Measurements from ENCODE around the gene TENT4B.

The TENT4B gene

DNA sequence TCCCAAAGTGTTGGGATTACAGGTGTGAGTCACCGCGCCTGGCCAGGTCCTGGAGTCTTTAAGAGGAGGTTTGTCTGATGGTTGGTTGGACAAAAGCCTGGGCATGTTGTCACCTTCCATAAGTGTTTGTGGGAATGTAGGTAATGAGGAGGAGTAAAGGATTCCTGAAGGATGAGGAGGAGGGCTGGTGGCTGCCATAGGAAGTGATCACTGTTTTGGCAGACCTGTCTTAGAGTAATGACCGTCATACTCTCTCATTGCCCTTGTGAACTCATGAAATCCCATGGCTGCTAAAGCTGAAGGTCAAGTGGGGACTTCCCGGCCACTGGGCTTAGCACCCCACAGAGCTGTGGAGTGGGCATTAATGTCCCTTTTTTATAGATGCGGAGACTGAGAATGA is 40.5 kb downstream of the TENT4B start:
- Mint-ChIP-seq H3K4me1 (peaks cover 52% of the 10 kb centered on the region), H3K27me3 (no peaks in the 10 kb centered on the region), H3K27ac (peak overlapping the region; percentile 4), H3K9me3 (no peaks in the 10 kb centered on the region), H3K4me3 (no peak overlapping the region), H3K36me3 (peaks cover 9% of the 10 kb centered on the region)
- CTCF ChIA-PET, result interaction anchor here (1.0 kb wide), 1 partner anchor 42 kb away, joined by 3 read pairs; no protein-coding TSS in a partner anchor
- no peak for DNase-seq

DNA sequence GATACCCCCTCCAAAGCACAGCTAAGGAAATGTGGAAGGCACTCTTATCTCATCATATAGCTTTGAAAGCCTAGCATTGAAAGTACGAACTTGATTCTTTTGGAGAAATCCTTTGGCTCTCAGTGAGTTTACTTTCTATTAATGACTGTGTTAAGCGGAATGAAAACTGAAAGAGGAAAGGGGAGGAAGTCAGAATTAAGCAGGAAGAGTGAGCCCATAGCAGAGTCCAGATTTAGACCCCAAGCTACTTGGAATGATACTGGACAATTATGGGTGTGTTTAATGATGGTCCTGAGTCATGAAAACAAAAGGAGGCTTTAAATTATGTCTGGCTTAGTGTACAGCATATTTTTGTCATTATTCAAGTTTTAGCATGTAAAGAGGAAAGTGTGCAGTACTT is 42.2 kb downstream of the TENT4B start:
- no peak for DNase-seq
- Mint-ChIP-seq H3K4me3 (no peak overlapping the region), H3K27me3 (no peaks in the 10 kb centered on the region), H3K4me1 (peaks cover 60% of the 10 kb centered on the region), H3K36me3 (peaks cover 9% of the 10 kb centered on the region), H3K9me3 (no peaks in the 10 kb centered on the region), H3K27ac (peak overlapping the region; percentile 11)
- CTCF ChIA-PET, result interaction anchor here (1.0 to 1.6 kb wide), 3 partner anchors 14 to 128 kb away, joined by 3 to 6 read pairs (median 3); no protein-coding TSS in a partner anchor

- Mint-ChIP-seq H3K9me3 (no peaks in the 10 kb centered on the region), H3K4me3 (no peak overlapping the region), H3K36me3 (peaks cover 9% of the 10 kb centered on the region), H3K4me1 (peaks cover 64% of the 10 kb centered on the region), H3K27ac (no peak overlapping the region), H3K27me3 (no peaks in the 10 kb centered on the region)
- CTCF ChIA-PET, result interaction anchor here (1.0 to 1.6 kb wide), 3 partner anchors 14 to 129 kb away, joined by 3 to 6 read pairs (median 3); no protein-coding TSS in a partner anchor
- DNase-seq, result no peak
Observed at GRCh38 chr16:50195756-50196155, 42.6 kb downstream of the TENT4B start.

GRCh38 chr16:50197582-50197981 is 44.5 kb downstream of the TENT4B start:
- CTCF ChIA-PET, result interaction anchor here (0.9 to 2.0 kb wide), 2 partner anchors 13 to 172 kb away, joined by 5 to 6 read pairs; partner anchors contain the start of gene CNEP1R1
- Mint-ChIP-seq H3K4me1 (peaks cover 78% of the 10 kb centered on the region), H3K36me3 (peaks cover 9% of the 10 kb centered on the region), H3K27me3 (no peaks in the 10 kb centered on the region), H3K9me3 (no peaks in the 10 kb centered on the region), H3K4me3 (no peak overlapping the region), H3K27ac (no peak overlapping the region)
- no peak for DNase-seq

- no peak for DNase-seq
- peaks cover 79% of the 10 kb centered on the region for H3K4me1 Mint-ChIP-seq
- H3K36me3 Mint-ChIP-seq, result peaks cover 2% of the 10 kb centered on the region
- no peaks in the 10 kb centered on the region for H3K27me3 Mint-ChIP-seq
- H3K9me3 Mint-ChIP-seq, result no peaks in the 10 kb centered on the region
- no peak overlapping the region for H3K27ac Mint-ChIP-seq
- CTCF ChIA-PET, result interaction anchor here (0.9 to 2.6 kb wide), 3 partner anchors 8 to 43 kb away, joined by 3 to 11 read pairs (median 4); no protein-coding TSS in a partner anchor
- no peak overlapping the region for H3K4me3 Mint-ChIP-seq
Observed at GRCh38 chr16:50198802-50199403, 45.8 kb downstream of the TENT4B start.

- CTCF ChIA-PET, result interaction anchor here (0.6 to 3.2 kb wide), 4 partner anchors 10 to 433 kb away, joined by 3 to 14 read pairs (median 4); partner anchors contain the start of genes CNEP1R1 and HEATR3
- no peak for DNase-seq
- Mint-ChIP-seq H3K27ac (no peak overlapping the region), H3K36me3 (peaks cover 2% of the 10 kb centered on the region), H3K9me3 (no peaks in the 10 kb centered on the region), H3K4me1 (peaks cover 54% of the 10 kb centered on the region), H3K4me3 (no peak overlapping the region), H3K27me3 (no peaks in the 10 kb centered on the region)
Observed at GRCh38 chr16:50201787-50202186, 48.7 kb downstream of the TENT4B start.

DNA sequence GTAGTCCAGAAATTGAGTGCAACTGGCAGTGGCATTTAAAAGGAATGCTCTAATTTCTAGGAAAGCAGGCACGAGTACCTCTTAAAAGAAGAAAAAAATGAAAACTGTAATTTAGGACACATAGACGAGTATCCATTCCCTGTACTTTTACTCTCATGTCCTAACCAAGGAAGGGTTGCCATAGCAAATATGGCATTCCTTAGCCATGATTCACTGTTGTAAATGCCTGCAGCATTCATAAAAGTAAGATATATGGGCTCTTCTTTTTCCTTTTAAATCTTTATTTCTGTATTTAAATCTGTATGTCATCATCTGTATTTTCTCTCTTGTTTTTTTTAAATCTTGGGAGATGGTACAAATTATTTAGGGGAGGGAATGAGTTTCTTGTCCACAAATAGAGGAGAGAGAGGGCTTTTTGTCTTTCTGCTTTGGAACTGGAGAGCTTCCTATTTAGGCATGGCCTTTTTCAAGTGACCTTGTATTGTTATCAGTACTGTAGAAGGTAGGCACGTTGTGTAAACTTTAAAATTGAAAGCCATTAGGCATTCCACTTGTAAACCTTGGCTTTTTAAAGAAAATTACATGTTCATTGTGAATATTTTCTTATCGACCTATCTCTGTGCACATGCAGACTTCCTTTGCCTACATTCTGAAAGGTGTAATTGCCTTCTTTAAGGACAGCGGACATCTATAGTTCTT is 50.0 kb downstream of the TENT4B start:
- H3K27ac Mint-ChIP-seq, result peak overlapping the region; percentile 9
- DNase-seq, result no peak
- H3K4me3 Mint-ChIP-seq, result no peak overlapping the region
- CTCF ChIA-PET, result interaction anchor here (1.1 to 3.2 kb wide), 2 partner anchors 58 to 136 kb away, joined by 3 to 14 read pairs; partner anchors contain the start of gene HEATR3
- no peaks in the 10 kb centered on the region for H3K9me3 Mint-ChIP-seq
- peaks cover 2% of the 10 kb centered on the region for H3K36me3 Mint-ChIP-seq
- peaks cover 44% of the 10 kb centered on the region for H3K4me1 Mint-ChIP-seq
- H3K27me3 Mint-ChIP-seq, result no peaks in the 10 kb centered on the region

GRCh38 chr16:50203681-50204080 is 50.6 kb downstream of the TENT4B start:
- Mint-ChIP-seq H3K9me3 (no peaks in the 10 kb centered on the region), H3K27me3 (no peaks in the 10 kb centered on the region), H3K27ac (peak overlapping the region; percentile 9), H3K4me3 (no peak overlapping the region), H3K36me3 (no peaks in the 10 kb centered on the region), H3K4me1 (peaks cover 39% of the 10 kb centered on the region)
- DNase-seq, result no peak
- CTCF ChIA-PET, result interaction anchor here (3.2 kb wide), 1 partner anchor 137 kb away, joined by 14 read pairs; the partner anchor contains the start of gene HEATR3

DNA sequence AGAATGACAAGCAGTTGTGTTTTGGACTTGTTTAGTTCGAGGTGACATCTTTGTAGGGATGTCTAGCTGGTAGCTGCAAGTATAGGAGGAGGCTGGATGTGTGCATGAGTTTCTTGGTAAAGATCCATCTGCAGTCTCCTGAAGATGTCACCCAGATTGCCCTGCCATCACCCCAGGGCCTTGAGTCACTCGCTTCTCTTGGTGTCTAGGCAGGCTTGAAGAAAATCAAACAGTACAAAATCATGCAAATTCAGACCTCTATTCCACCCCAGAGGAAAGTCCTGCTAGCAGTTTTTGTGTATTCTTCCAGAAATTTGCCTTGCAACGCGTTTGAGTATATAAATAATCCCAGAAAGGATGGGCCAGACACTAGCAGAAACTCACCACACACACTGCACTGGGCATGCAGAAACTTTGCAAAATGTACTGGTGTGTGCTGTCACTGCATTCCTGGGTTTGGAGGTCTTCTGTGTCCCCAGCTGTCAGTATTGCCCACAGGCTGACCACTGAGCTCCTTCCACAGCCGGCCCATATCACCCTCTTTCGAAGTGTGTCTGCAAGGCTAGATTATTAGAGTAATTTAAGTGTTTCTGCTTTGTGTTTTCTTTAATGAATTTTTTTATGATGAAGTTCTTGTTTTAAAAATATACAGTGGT is 51.5 kb downstream of the TENT4B start:
- CTCF ChIA-PET, result no interaction called here
- peaks cover 32% of the 10 kb centered on the region for H3K4me1 Mint-ChIP-seq
- H3K4me3 Mint-ChIP-seq, result no peak overlapping the region
- H3K36me3 Mint-ChIP-seq, result no peaks in the 10 kb centered on the region
- no peak overlapping the region for H3K27ac Mint-ChIP-seq
- no peak for DNase-seq
- no peaks in the 10 kb centered on the region for H3K9me3 Mint-ChIP-seq
- H3K27me3 Mint-ChIP-seq, result no peaks in the 10 kb centered on the region

GRCh38 chr16:50207652-50208051 is 54.5 kb downstream of the TENT4B start:
- Mint-ChIP-seq H3K4me1 (peaks cover 20% of the 10 kb centered on the region), H3K9me3 (no peaks in the 10 kb centered on the region), H3K27me3 (no peaks in the 10 kb centered on the region), H3K27ac (no peak overlapping the region), H3K36me3 (peaks cover 12% of the 10 kb centered on the region), H3K4me3 (no peak overlapping the region)
- CTCF ChIA-PET, result interaction anchor here (1.1 to 8.4 kb wide), 3 partner anchors 53 to 184 kb away, joined by 3 to 180 read pairs (median 133); partner anchors contain the start of genes CNEP1R1 and HEATR3
- no peak for DNase-seq

DNA sequence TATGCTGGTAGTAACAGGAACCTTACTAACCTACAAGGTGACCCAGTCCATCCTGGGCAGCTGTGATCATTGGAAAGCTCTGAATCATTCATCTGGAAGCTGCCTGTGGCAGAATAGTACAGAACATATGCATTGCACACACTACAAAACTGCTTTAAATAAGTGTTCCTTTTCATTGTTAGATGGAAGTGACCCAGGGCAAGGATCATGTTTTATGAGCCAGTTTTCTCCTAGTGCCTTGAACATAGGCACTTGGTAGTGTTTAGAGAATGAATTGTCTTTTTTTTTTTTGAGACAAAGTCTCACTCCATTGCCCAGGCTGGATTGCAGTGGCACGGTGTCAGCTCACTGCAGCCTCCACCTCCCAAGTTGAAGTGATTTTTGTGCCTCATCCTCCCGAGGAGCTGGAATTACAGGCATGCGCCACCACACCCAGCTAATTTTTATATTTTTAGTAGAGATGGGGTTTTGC is 55.4 kb downstream of the TENT4B start:
- no peak for DNase-seq
- no peak overlapping the region for H3K27ac Mint-ChIP-seq
- H3K4me1 Mint-ChIP-seq, result peaks cover 13% of the 10 kb centered on the region
- CTCF ChIA-PET, result interaction anchor here (1.1 to 8.4 kb wide), 5 partner anchors 53 to 598 kb away, joined by 3 to 180 read pairs (median 64); partner anchors contain the start of genes CNEP1R1 and HEATR3
- H3K27me3 Mint-ChIP-seq, result no peaks in the 10 kb centered on the region
- peaks cover 20% of the 10 kb centered on the region for H3K36me3 Mint-ChIP-seq
- no peaks in the 10 kb centered on the region for H3K9me3 Mint-ChIP-seq
- H3K4me3 Mint-ChIP-seq, result no peak overlapping the region

DNA sequence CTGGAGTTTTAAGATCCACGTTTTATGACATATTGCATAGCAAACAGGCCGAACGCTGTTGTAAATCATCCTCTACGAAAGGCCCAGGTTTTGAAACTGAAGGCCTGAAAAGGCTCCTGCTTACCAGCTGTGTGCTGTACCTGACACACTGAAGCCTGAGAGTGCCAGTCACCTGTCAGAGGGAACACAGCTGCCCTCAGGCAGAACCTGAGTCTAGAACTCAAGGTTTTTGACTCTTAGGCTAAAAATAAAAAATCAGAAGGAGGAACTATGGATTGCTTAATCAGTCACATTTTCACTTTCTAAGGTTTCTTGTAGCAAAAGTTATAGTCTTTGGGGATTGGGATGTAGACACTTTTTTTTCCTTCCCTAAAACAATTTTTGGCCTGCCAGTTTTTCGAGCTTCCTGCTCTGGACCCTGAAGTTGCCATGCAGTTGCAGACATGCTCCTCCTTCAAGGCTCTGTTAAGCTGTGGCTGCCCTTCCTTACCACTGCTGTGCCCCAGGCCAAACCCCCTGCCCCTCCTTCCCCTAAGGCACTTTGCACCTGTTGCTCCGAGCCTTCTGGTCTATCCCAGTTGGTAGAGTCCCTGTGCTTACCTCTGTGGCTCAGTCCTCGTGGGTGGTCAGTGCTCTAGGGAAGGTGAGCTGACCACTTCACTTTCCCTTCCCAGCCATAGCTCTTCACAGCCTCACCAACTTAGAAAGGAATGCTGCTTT is 56.6 kb downstream of the TENT4B start:
- no peak overlapping the region for H3K4me3 Mint-ChIP-seq
- H3K27me3 Mint-ChIP-seq, result no peaks in the 10 kb centered on the region
- no peaks in the 10 kb centered on the region for H3K9me3 Mint-ChIP-seq
- CTCF ChIA-PET, result interaction anchor here (0.8 to 8.4 kb wide), 35 partner anchors 10 to 597 kb away, joined by 3 to 180 read pairs (median 6); partner anchors contain the start of genes CNEP1R1 and HEATR3
- no peak for DNase-seq
- peaks cover 21% of the 10 kb centered on the region for H3K4me1 Mint-ChIP-seq
- H3K27ac Mint-ChIP-seq, result no peak overlapping the region
- peaks cover 20% of the 10 kb centered on the region for H3K36me3 Mint-ChIP-seq

DNA sequence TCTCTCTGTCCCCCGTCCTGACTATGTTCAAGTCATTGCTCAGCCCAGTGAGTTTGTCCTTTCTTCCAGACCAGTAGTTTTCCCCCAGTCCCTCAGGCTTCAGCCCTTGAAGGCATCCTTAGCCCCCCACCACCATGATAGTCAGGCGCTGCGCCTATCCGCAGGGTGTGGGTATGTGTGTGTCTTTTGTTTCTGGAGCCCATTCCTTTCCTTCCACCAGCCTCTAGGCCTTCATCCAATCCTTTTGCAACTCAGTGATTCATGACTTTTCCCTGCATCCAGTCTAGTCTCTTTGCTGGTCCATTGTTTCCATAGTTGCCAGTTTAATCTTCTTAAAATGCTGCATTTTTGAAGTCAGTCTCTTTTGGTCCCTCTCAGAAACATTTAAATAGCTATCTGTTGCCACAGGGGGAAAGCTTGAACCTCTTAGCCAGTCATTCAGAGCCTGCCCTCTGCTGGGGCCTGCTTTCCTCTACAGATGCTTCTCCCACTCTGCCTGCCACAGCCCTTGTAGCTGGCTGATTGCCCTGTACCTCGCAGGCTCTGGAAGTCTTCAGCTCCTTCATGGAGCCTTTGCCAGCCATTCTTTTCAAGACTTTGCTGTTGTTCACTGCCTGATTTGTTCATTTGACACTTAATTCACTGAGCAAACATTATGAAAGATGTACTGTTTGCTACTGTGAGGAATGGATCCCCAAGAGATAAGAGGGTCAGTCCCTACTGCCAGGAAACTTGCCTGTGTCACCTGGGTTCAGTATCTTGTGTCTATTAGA is 57.3 kb downstream of the TENT4B start:
- CTCF ChIA-PET, result interaction anchor here (0.8 to 8.4 kb wide), 51 partner anchors 10 to 596 kb away, joined by 3 to 180 read pairs (median 5); partner anchors contain the start of genes CNEP1R1 and HEATR3
- H3K4me3 Mint-ChIP-seq, result no peak overlapping the region

More for the DNA sequence above, 57.3 kb downstream of the TENT4B start:
- Mint-ChIP-seq H3K9me3 (no peaks in the 10 kb centered on the region), H3K27ac (no peak overlapping the region), H3K4me1 (peaks cover 29% of the 10 kb centered on the region), H3K27me3 (no peaks in the 10 kb centered on the region), H3K36me3 (peaks cover 21% of the 10 kb centered on the region)
- peak; percentile 84 for DNase-seq
